Stomach (tissue), 9 donors: ENCODE measurements around the gene NAT10. TPM values are rescaled to one million over a fixed set of nuclear protein-coding genes. Genes with fewer than 3 reads are reported as not detected.
"Not testable (repeated sequence)": the region's sequence is repeated elsewhere in the genome, so short reads cannot be mapped to it uniquely, and the experiment has no call there.

Experiments used
- DNase-seq, 2 donors: peaks; one replicate each; pipeline versions ENCODE4 v3.0.0 to v3.0.0-alpha.2; 2013 to 2019
- H3K27ac ChIP-seq, 5 donors: fragments of 200-600 bp in 4 of 5; sonication (generic) in 4 of 5; one replicate each; pipeline ENCODE4 v1.5.1; 2013 to 2019; ENCODE audit warnings: mild to moderate bottlenecking in 1 of 5, moderate library complexity in 1 of 5
- H3K27me3 ChIP-seq, 3 donors: fragments of 200-600 bp; sonication (generic); one replicate each; pipeline ENCODE4 v1.5.1; 2017 to 2019; ENCODE audit warnings: mixed run types in 1 of 3
- H3K36me3 ChIP-seq, 4 donors: fragments of 200-600 bp; sonication (generic); 1 replicate in 3 of 4; 2 replicates in 1 of 4; pipeline ENCODE4 v1.5.1; 2016 to 2019
- H3K4me1 ChIP-seq, 4 donors: fragments of 200-600 bp; sonication (generic); one replicate each; pipeline ENCODE4 v1.5.1; 2016 to 2019
- H3K4me3 ChIP-seq, 4 donors: fragments of 200-600 bp; sonication (generic) in 3 of 4; one replicate each; pipeline ENCODE4 v1.5.1; 2016 to 2019; ENCODE audit warnings: mild to moderate bottlenecking in 1 of 4
- H3K9me3 ChIP-seq, 4 donors: fragments of 200-600 bp; sonication (generic); one replicate each; pipeline ENCODE4 v1.5.1; 2016 to 2019
- CTCF ChIP-seq, 7 experiments: fragments of 450-650 bp in 4 of 7; fragments of 200-600 bp in 3 of 7; sonication (generic) in 3 of 7; IDR thresholded peaks; one replicate each; pipeline ENCODE4 v1.5.1; 2016 to 2019; ENCODE audit warnings: antibody characterized with exemption in 7 of 7, control low read depth in 2 of 7, mild to moderate bottlenecking in 1 of 7
- EP300 ChIP-seq: sonication (generic); formaldehyde crosslinking; IDR thresholded peaks from one replicate; pipeline ENCODE4 v1.6.1; 2017; ENCODE audit warnings: antibody characterized with exemption
- POLR2A ChIP-seq, 4 donors: fragments of 450-650 bp; IDR thresholded peaks; one replicate each; pipeline ENCODE4 v1.6.1; 2016; ENCODE audit warnings: antibody characterized with exemption in 4 of 4, control low read depth in 2 of 4, mild to moderate bottlenecking in 1 of 4, moderate library complexity in 1 of 4
- POLR2AphosphoS5 ChIP-seq, 3 donors: sonication (generic); formaldehyde crosslinking; IDR thresholded peaks; one replicate each; pipeline ENCODE4 v1.6.1; 2016; ENCODE audit warnings: antibody characterized with exemption in 3 of 3
- WGBS, 5 donors: extraction: QIAGEN DNeasy Blood & Tissue Kit in 3 of 5; methylation state at CpG; one replicate each; pipeline versions ENCODE4 v1.1.5 to v1.1.7; 2013 to 2018; 5-methylcytosine and 5-hydroxymethylcytosine counted together
- intact Hi-C: fragments of 100-400 bp; cut with DNase I; formaldehyde crosslinking; loops from one replicate; pipeline ENCODE4 v1.15.1; 2023; ENCODE audit warnings: low total_unique reads
- polyA plus RNA-seq, 3 donors: library from polyadenylated mRNA; stranded (reverse); fragments of 200-250 nt; gene quantifications; one replicate each; pipeline ENCODE4 v1.2.3, GENCODE V29; 2013
- total RNA-seq, 5 donors: library from RNA; depleted of rRNA; stranded (reverse); fragments of >200 nt; gene quantifications; one replicate each; pipeline versions ENCODE4 v1.1.0 to v1.2.3, GENCODE V29; 2014 to 2016
- donor health status: healthy with polysubstance abuse.
- donor health status: Bipolar disorder and iron deficiency.
- donor health status: healthy.

NAT10 gene
- total and polyA plus RNA-seq, 8 donors: 13.0 to 245 (median 25.2) TPM

- Histone ChIP-seq H3K4me3 (no peak overlapping the region), H3K27ac (no peak overlapping the region), H3K4me1 (peaks cover 0 to 24% (median 8%) of the 10 kb centered on the region in 4 donors), H3K27me3 (no peaks in the 10 kb centered on the region), H3K36me3 (no peaks in the 10 kb centered on the region), H3K9me3 (no peaks in the 10 kb centered on the region)
- no peak for DNase-seq
- WGBS, 5 donors: 84 to 91% (median 88%) methylated on average over 9 of the region's 9 CpGs
- TF ChIP-seq EP300 (no peak), CTCF (IDR thresholded peaks at IDR 0.05) (no peak), POLR2AphosphoS5 (IDR thresholded peaks at IDR 0.05) (no peak), POLR2A (IDR thresholded peaks at IDR 0.05) (no peak)
- intact Hi-C loops: no loop called here
These were observed 73.7 kb downstream of the NAT10 start for GRCh38 chr11:34179026-34179675.

- intact Hi-C loops: no loop called here
These were observed 74.8 kb downstream of the NAT10 start for GRCh38 chr11:34180040-34180813.

GRCh38 chr11:34180814-34181165, 75.4 kb downstream of the NAT10 start:
- H3K27ac ChIP-seq, H3K4me3 ChIP-seq, intact Hi-C loops, H3K9me3 ChIP-seq, DNase-seq, H3K27me3 ChIP-seq, H3K36me3 ChIP-seq: not testable (repeated sequence)
- WGBS, 5 donors: 73 to 95% (median 77%) methylated on average over 5 of the region's 5 CpGs
- peaks cover 0 to 14% (median 0%) of the 10 kb centered on the region in 4 donors for H3K4me1 ChIP-seq

More at GRCh38 chr11:34180040-34180813, 74.8 kb downstream of the NAT10 start:
- Histone ChIP-seq H3K4me3 (no peak overlapping the region), H3K36me3 (no peaks in the 10 kb centered on the region), H3K4me1 (peaks cover 0 to 14% (median 0%) of the 10 kb centered on the region in 4 donors), H3K27me3 (no peaks in the 10 kb centered on the region), H3K27ac (no peak overlapping the region), H3K9me3 (no peaks in the 10 kb centered on the region)
- peak in 1 of 2 donors; percentile 30 for DNase-seq
- 63 to 79% (median 77%) methylated on average over 6 of the region's 6 CpGs for WGBS, 5 donors
- TF ChIP-seq CTCF (IDR thresholded peaks at IDR 0.05): no peak
- TF ChIP-seq POLR2A (IDR thresholded peaks at IDR 0.05): no peak
- no peak for TF ChIP-seq POLR2AphosphoS5 (IDR thresholded peaks at IDR 0.05)
- no peak for TF ChIP-seq EP300

- Histone ChIP-seq H3K4me3 (no peak overlapping the region), H3K9me3 (no peaks in the 10 kb centered on the region), H3K27ac (no peak overlapping the region), H3K27me3 (no peaks in the 10 kb centered on the region), H3K4me1 (peaks cover 0 to 18% (median 1%) of the 10 kb centered on the region in 4 donors), H3K36me3 (no peaks in the 10 kb centered on the region)
- no peak for DNase-seq
- TF ChIP-seq EP300 (no peak), POLR2AphosphoS5 (IDR thresholded peaks at IDR 0.05) (no peak), POLR2A (IDR thresholded peaks at IDR 0.05) (no peak), CTCF (IDR thresholded peaks at IDR 0.05) (no peak)
- intact Hi-C loops: no loop called here
- WGBS, 5 donors: 61 to 85% (median 63%) methylated on average over 1 to 5 of the region's 5 CpGs
These were observed 75.8 kb downstream of the NAT10 start for GRCh38 chr11:34181251-34181650.
